HG03342 (cell line): Measurements from ENCODE around the gene CYSTM1.

ENCODE experiments used
- ATAC-seq: cut with Tn5 transposase; IDR thresholded peaks from one replicate; pipeline ENCODE4 v1.9.1; 2021; ENCODE audit warnings: mild to moderate bottlenecking, moderate library complexity; ENCODE audit not compliant: unreplicated experiment

Gene CYSTM1

GRCh38 chr5:140287801-140288521 is 113.0 kb downstream of the CYSTM1 start:
- no peak for ATAC-seq

DNA sequence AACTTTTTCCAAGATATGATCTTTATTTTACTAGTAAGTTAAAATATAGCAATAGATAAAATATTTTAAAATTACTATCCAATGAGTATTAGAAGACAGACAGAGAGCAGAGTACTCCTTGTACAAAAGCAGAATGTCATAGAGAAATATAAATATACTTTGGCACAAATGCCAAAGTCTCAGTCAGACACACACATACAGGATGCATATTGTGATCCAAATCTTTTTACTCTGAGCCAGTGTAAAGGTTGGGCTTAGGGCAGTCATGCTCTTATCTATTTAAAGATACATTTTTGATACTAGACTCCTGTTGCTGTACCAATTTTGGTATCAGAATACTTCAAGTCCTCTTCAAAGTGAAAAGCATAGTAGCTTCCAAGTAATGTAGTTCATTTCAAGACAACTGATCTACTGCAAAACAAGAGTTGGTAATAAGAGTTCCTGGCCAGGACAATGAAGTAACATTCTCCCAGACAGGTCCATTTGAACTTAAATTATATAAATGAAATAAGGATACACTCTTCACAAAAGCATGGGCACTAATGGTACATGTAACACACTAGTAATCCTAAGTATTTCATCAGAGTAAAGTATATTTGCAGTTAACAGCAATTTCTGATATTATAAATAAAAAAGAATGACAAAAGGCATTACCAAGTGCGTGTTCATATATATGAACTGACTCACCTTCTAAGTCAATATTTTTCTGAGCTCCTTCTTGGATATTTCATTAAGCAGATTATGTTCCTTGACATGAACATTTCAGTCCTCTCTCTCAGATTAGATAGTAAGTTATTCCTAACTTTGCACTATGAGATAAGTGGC is 117.4 kb downstream of the CYSTM1 start:
- ATAC-seq = no peak
